ENCODE results near the gene RPS15A.

RPS15A gene

DNA sequence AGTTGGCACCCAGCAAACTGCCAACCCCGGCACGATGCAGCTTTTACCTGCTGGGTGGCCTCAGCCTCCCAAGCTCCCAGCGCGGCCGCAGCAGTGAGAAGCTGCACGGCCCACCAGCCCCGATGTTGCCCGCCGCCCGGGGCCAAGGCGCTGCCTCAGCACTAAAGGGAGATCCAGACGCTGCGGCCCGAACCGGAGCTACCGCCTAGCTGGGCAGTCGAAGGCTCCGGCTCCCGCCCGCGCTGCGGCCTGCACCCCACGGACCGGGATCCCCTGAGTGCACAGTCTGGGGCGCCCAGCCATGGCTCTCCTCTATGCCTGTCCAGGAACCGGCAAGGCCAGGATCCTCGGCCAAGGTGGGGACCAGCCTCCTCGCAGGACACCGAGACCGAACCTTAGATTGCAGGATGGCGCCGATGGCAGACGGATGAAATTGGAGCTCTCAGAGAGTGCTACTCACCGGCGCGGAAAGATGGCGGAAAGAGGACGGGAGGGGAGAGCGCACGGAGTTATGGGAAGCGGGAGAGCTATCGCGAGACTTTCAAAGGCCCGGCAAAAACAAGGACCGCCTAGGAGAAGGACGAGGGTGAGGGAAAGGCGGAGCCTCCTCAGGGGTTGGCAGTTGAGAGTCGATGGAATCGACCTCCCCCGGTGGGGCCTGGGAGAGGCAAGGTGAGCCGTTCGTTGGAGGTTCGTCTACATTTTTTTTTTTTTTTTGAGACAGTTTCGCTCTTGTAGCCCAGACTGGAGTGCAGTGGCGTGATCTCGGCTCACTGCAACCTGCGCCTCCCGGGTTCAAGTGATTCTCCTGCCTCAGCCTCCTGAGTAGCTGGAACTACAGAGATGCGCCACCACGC is at the start of gene RPS15A:
TSS of gene RPS15A (minus strand) at position 485 of the 857 bp plus-strand sequence. CDS start 1,221 bp downstream, outside the sequence.
- TF ChIP-seq CTCF (IDR thresholded peaks at IDR 0.05; ENCODE audit: unreplicated experiment in 3 of 3) = no peak
- no peaks in the 10 kb centered on the region for H3K9me3 Mint-ChIP-seq
- H3K36me3 Mint-ChIP-seq (ENCODE audit: low read depth) = peaks cover 74% of the 10 kb centered on the region
- no peaks in the 10 kb centered on the region for H3K27me3 Mint-ChIP-seq (ENCODE audit: low read depth)
- H3K27ac Mint-ChIP-seq = peak within 1 kb of the TSS; percentile 68 to 93 (median 91)
- peak within 1 kb of the TSS; percentile 94 to 99 (median 98) for H3K4me3 Mint-ChIP-seq
- H3K4me1 Mint-ChIP-seq = peaks cover 39% of the 10 kb centered on the region

DNA sequence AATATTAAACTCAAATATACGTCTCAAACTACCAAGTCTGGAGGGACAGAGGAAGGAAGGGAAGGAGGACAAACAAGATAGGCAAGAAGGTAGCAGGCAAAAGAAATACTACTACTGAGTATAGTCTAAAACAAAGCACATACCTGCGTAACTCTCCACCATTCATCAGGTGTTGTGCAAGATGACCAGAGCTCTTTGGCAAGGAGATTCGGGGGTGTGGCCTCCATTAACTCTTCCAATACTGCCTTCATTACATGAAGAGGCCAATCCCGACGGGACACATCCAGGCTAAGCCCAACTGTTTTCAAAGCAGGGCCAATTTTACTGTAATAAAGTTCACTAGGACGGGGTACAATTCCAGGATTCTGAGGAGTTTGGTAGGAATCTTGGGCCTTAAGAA is 49.4 kb upstream of the RPS15A start:
- H3K4me3 Mint-ChIP-seq = no peak overlapping the region
- peak overlapping the region in 1 of 3 experiments; percentile 42 for H3K27ac Mint-ChIP-seq
- TF ChIP-seq CTCF (IDR thresholded peaks at IDR 0.05; ENCODE audit: unreplicated experiment in 3 of 3) = no peak
- H3K4me1 Mint-ChIP-seq = no peaks in the 10 kb centered on the region
- peaks cover 88% of the 10 kb centered on the region for H3K36me3 Mint-ChIP-seq (ENCODE audit: low read depth)
- peaks cover 3% of the 10 kb centered on the region for H3K9me3 Mint-ChIP-seq
- H3K27me3 Mint-ChIP-seq (ENCODE audit: low read depth) = no peaks in the 10 kb centered on the region

DNA sequence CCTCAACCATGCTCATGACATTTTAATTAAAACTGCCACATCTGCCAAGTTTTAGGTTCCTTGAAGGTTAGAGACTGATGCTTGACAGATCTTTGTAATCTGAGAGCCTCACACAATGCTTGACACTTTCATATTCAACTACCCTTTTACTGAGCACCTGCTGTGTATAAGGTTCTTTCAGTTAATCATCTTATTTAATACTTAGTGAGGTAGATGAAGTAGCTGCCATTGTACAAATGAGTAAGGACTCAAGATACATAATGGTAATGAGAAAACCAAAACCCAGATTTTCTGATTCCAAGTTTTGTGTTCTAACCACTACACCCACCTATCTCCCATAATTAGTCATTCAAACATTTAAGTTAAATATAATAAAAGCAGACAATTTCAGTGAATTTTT is 46.6 kb upstream of the RPS15A start:
- no peaks in the 10 kb centered on the region for H3K27me3 Mint-ChIP-seq (ENCODE audit: low read depth)
- peak overlapping the region in 2 of 3 experiments; percentile 32 to 75 for H3K27ac Mint-ChIP-seq
- peaks cover 76% of the 10 kb centered on the region for H3K36me3 Mint-ChIP-seq (ENCODE audit: low read depth)
- H3K9me3 Mint-ChIP-seq = peaks cover 3% of the 10 kb centered on the region
- no peak for TF ChIP-seq CTCF (IDR thresholded peaks at IDR 0.05; ENCODE audit: unreplicated experiment in 3 of 3)
- H3K4me3 Mint-ChIP-seq = no peak overlapping the region
- H3K4me1 Mint-ChIP-seq = no peaks in the 10 kb centered on the region

GRCh38 chr16:18834864-18835263 is 44.7 kb upstream of the RPS15A start:
- Mint-ChIP-seq H3K4me1 (no peaks in the 10 kb centered on the region), H3K27ac (no peak overlapping the region), H3K9me3 (peaks cover 3% of the 10 kb centered on the region), H3K36me3 (ENCODE audit: low read depth) (peaks cover 73% of the 10 kb centered on the region), H3K4me3 (no peak overlapping the region), H3K27me3 (ENCODE audit: low read depth) (no peaks in the 10 kb centered on the region)
- no peak for TF ChIP-seq CTCF (IDR thresholded peaks at IDR 0.05; ENCODE audit: unreplicated experiment in 3 of 3)

- peaks cover 3% of the 10 kb centered on the region for H3K9me3 Mint-ChIP-seq
- TF ChIP-seq CTCF (IDR thresholded peaks at IDR 0.05; ENCODE audit: unreplicated experiment in 3 of 3) = no peak
- no peaks in the 10 kb centered on the region for H3K27me3 Mint-ChIP-seq (ENCODE audit: low read depth)
- H3K4me3 Mint-ChIP-seq = no peak overlapping the region
- peaks cover 74% of the 10 kb centered on the region for H3K36me3 Mint-ChIP-seq (ENCODE audit: low read depth)
- no peaks in the 10 kb centered on the region for H3K4me1 Mint-ChIP-seq
- no peak overlapping the region for H3K27ac Mint-ChIP-seq
Observed at GRCh38 chr16:18833707-18834505, 43.8 kb upstream of the RPS15A start.

Data from nephron (organoid).